HG03095 (cell line): ENCODE measurements around the gene MITF.

Source experiments
- ATAC-seq: cut with Tn5 transposase; IDR thresholded peaks from one replicate; pipeline ENCODE4 v1.9.1; 2021; ENCODE audit warnings: moderate library complexity; ENCODE audit not compliant: unreplicated experiment

The MITF gene

GRCh38 chr3:69752241-69752640 lies 13.0 kb downstream of the MITF start:
- ATAC-seq = no peak

DNA sequence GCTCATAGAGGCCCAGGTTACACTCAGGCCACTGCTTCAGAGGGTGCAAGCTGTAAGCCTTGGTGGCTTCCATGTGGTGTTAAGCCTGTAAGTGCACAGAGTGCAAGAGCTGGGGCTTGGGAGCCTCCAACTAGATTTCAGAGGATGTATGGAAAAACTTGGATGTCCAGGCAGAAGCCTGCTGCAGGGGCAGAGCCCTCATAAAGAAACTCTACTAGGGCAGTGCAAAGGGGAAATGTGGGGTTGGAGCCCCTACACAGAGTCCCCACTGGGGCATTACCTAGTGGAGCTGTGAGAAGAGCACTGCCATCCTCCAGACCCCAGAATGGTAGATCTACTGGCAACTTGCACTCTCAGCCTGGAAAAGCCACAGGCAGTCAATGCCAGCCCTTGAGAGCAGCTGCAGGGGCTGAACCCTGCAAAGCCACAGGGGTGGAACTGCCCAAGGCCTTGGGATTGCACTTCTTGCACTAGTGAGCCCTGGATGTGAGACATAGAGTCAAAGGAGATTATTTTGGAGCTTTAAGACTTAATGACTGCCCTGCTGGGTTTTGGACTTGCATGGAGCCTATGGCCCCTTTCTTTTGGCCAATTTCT lies 14.0 kb downstream of the MITF start:
- ATAC-seq = no peak

DNA sequence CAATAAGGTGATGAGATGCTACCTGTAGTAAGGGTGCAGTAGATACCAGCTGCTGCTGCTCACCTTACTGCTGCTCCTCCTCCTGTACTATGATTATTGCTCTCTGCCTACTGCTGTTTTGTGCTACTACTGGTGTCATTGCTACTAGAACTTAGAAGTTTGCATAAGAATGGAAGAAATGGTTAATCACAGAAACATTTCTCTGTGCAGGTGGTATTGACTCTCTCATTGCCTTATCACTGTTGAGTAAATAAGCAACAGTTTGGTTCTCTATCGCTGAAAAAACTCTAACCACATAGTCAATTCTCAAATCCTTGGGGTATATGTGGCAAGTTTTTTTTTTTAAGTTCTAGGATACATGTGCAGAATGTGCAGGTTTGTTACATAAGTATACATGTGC lies 16.5 kb downstream of the MITF start:
- ATAC-seq = no peak

- ATAC-seq = no peak
These were observed 22.9 kb downstream of the MITF start for GRCh38 chr3:69761896-69762767.

GRCh38 chr3:69762768-69763229 lies 23.5 kb downstream of the MITF start:
- ATAC-seq = no peak

DNA sequence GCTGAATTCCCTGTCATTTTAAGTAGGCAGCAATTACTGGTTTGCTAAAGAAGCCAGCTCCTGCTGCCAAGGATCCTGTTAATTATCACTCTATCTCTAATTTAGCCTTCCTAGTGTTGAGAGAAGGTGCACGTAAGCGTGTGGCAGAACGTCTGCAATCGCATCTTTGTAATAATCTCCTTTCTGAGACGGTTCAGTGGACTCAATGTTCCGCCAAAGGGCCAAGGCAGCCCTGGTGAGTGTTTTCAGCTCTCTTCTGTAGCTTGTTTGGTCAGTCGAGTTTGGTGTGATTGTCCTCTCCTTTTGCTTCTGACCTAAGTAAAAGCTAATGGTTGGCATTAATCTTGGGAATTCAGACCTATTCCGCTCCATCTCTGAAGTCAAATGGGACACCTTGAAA lies 24.2 kb downstream of the MITF start:
- no peak for ATAC-seq

- no peak for ATAC-seq
These were observed 25.0 kb downstream of the MITF start for GRCh38 chr3:69764121-69764741.

DNA sequence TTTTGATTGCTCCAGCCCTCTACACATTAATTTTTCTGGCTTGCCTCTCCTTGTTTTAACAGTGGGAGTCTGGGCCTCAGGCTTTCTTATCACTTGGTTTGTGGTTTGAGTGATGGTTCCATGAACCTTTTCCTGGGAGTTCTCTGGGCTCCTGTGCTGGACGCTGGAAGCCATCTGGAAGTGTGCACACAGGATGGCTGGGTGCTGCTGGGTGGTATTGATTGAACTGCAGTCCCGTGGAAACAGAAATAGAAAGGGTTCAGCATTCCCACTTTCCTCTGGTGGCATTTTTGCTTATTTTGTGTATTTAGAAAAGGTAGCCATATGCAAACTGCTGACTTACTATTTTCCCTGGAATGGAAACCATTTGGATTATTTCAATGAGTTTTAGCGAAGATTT lies 25.6 kb downstream of the MITF start:
- ATAC-seq = no peak

DNA sequence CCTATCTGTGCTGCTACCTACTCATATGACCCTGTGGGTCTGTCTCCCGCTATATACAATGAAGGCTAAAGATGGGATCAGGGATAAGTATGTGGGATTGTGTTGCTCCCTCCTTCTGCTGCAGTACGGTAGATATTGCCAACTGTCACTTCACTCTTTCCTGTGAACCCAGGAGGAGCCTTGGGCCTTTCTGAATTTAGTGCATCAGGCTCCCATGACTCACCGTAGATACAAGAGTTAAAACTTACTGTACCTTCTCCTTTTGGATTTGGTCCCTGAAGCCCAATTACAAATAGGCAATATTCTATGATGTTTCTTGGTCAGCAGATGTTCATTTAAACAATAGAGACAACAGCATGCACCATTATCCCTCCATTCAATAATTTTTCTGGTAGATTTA lies 27.4 kb downstream of the MITF start:
- ATAC-seq = no peak

GRCh38 chr3:69767571-69767970 lies 28.3 kb downstream of the MITF start:
- no peak for ATAC-seq

DNA sequence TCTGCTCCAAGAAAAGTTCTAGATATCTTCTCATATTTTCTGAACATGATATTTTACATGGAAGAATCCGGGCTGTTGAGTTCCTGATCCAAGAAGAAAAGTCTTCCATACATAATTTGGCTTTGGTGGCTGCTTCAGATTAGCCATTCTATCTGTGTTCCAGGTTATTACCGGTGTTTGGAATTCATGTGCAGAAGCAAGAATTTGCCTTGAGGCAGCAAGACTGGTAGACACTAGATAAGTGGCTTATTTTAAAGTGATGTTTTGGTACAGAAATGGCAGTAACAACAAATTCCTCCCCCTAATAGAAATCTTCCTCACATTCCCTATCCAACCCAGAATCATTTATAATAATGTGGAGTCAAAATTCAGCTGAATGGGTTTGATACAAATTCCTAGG lies 29.2 kb downstream of the MITF start:
- ATAC-seq = no peak

GRCh38 chr3:69770219-69770618 lies 31.0 kb downstream of the MITF start:
- no peak for ATAC-seq

- ATAC-seq = no peak
These were observed 31.8 kb downstream of the MITF start for GRCh38 chr3:69770976-69771634.

GRCh38 chr3:69772152-69772867 lies 33.0 kb downstream of the MITF start:
- no peak for ATAC-seq

DNA sequence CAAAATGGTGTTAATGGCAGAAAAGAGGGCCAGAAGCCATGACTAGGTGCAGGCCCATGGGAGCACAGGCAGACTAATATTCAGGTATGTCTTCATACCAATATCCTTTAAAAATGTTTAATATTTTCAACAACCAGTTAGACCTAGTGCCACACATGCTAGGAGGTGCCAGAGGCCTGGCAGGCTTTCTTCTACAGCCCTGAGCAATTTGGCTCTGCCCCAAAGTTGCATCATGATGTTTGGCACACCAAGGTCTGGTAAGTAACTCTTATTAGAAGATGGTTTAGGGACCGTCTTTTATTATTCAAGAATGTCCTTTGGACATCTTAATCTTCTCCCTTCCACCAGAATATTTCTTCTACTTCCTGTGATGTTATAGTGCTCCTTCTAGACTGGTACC lies 34.8 kb downstream of the MITF start:
- no peak for ATAC-seq

GRCh38 chr3:69775751-69776150 lies 36.5 kb downstream of the MITF start:
- ATAC-seq = no peak

DNA sequence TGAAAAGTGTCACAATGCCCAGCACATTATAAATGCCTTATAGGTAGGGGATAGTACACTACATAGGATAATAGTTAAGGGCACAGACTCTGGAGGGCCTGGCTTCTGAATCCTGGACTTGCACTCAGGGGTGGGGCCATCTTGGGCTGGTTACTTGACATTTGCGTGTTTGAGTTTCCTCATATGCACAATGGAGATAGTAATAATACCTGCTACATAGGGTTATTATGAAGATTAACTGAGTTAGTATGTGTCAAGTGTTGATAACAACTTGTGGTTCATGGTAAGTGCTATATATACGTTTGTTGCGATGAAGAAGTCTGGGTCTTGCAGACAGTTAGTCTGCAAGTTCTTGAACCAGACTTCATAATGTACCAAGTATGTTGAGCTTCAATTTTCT lies 37.0 kb downstream of the MITF start:
- no peak for ATAC-seq

- no peak for ATAC-seq
These were observed 37.8 kb downstream of the MITF start for GRCh38 chr3:69776920-69777581.

DNA sequence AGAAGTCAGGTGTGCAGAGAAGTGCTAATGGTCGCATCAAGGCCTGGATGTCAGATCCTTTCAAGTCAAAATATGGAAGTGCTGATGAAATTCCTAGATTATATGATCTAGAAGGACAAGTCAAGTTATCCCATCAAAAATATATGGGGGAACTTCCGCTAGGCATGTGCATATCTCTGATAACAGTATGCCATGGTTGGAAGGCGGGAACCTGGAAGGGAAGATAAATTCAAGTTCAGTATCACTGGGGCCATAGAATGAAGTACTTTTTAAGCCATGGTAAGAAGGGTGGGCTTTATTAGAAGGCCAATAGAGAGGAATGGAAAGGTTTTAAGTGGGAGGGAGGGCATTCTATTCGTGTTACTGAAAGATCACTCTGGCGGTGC lies 38.3 kb downstream of the MITF start:
- no peak for ATAC-seq

- ATAC-seq = no peak
These were observed 42.3 kb downstream of the MITF start for GRCh38 chr3:69781593-69781992.
